SU-DHL-6 (cell line): Measurements from ENCODE around the gene TTC39B.

ENCODE experiments used
- H2AFZ ChIP-seq: fragments of 200-600 bp; sonication (generic); 2 replicates; pipeline ENCODE4 v1.6.1; 2014; ENCODE audit warnings: low read depth, mild to moderate bottlenecking, moderate library complexity, mixed read lengths, antibody characterized with exemption, low read length; ENCODE audit not compliant: severe bottlenecking
- H3F3A ChIP-seq: fragments of 200-600 bp; shearing (Covaris generic); 2 replicates; pipeline ENCODE4 v1.6.0; 2016; ENCODE audit warnings: antibody characterized with exemption, mild to moderate bottlenecking; ENCODE audit not compliant: insufficient read depth
- H3K27ac ChIP-seq: fragments of 200-600 bp; sonication (generic); 2 replicates; pipeline ENCODE4 v1.5.1; 2016; ENCODE audit warnings: low read depth, mild to moderate bottlenecking, low read length, moderate library complexity, mixed read lengths
- H3K27me3 ChIP-seq: fragments of 200-600 bp; sonication (generic), shearing (Covaris generic); 2 replicates; pipeline ENCODE4 v1.6.0; 2014; ENCODE audit warnings: mild to moderate bottlenecking, low read length
- H3K36me3 ChIP-seq: fragments of 200-600 bp; sonication (generic); 2 replicates; pipeline ENCODE4 v1.6.1; 2014; ENCODE audit warnings: mild to moderate bottlenecking, low read length, mixed read lengths
- H3K4me2 ChIP-seq: fragments of 300-600, 200-600 bp; shearing (Covaris generic), sonication (generic); 2 replicates; pipeline ENCODE4 v1.6.0; 2014; ENCODE audit warnings: low read length, low read depth, mild to moderate bottlenecking; ENCODE audit not compliant: poor library complexity, severe bottlenecking
- H3K4me3 ChIP-seq: fragments of 200-600 bp; sonication (generic); 2 replicates; pipeline ENCODE4 v1.5.1; 2014; ENCODE audit warnings: antibody characterized with exemption, low read length, mild to moderate bottlenecking, mixed read lengths; ENCODE audit not compliant: insufficient read depth, poor library complexity, severe bottlenecking
- H3K79me2 ChIP-seq: fragments of 200-600 bp; sonication (generic); 2 replicates; pipeline ENCODE4 v1.6.1; 2014; ENCODE audit warnings: mild to moderate bottlenecking, low read length, moderate library complexity; ENCODE audit not compliant: insufficient read depth
- H3K9ac ChIP-seq: fragments of 200-600 bp; sonication (generic); 2 replicates; pipeline ENCODE4 v1.7.0; 2014; ENCODE audit warnings: mild to moderate bottlenecking, low read length
- H3K9me2 ChIP-seq: fragments of 200-600 bp; sonication (generic); replicated peaks from 2 replicates; pipeline ENCODE4 v1.6.1; 2014; ENCODE audit warnings: low read length; ENCODE audit not compliant: insufficient read depth
- H3K9me3 ChIP-seq: fragments of 200-600 bp; sonication (generic); 2 replicates; pipeline ENCODE4 v1.6.1; 2014; ENCODE audit warnings: low read length, mixed read lengths; ENCODE audit not compliant: insufficient read depth
- H4K20me1 ChIP-seq: fragments of 200-600 bp; sonication (generic); 2 replicates; pipeline ENCODE4 v1.6.1; 2014; ENCODE audit warnings: low read depth, mild to moderate bottlenecking, antibody characterized with exemption, low read length, moderate library complexity, mixed read lengths
- EZH2phosphoT487 ChIP-seq: fragments of 200-600 bp; sonication (generic), shearing (Covaris generic); conservative IDR thresholded peaks from 2 replicates; pipeline ENCODE4 v1.6.1; 2018; ENCODE audit warnings: mild to moderate bottlenecking, antibody characterized with exemption, low read length, moderate library complexity, mixed read lengths
- TF ChIP-seq, protein P1 (sequence below): fragments of 200-600 bp; sonication (generic); IDR thresholded peaks from one replicate; pipeline ENCODE4 v1.5.1; 2017; ENCODE audit warnings: antibody characterized with exemption, mild to moderate bottlenecking, low read length, moderate library complexity; ENCODE audit not compliant: insufficient read depth, poor library complexity, severe bottlenecking

The TTC39B gene

DNA sequence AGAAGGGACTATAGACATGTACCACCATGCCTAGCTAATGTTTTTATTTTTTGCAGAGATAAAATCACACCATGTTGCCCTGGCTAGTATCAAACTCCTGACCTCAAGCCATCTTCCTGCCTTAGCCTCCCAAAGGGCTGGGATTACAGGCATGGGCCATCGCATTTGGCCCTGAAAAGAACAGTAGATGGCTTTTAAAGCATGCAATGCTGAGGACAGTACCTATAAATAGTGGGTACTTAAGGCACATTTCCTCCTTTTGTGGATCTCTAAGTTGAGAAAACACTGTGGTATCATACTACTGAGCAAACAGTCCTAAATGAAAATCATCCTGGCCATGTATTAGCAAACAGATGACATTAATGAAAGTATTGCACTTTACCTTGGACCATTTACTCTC lies 119.4 kb downstream of the TTC39B start:
- Histone ChIP-seq H3K79me2 (no peaks in the 10 kb centered on the region), H3K4me3 (no peak overlapping the region), H3F3A (no peaks in the 10 kb centered on the region), H3K9me2 (no peaks in the 10 kb centered on the region), H3K27me3 (no peaks in the 10 kb centered on the region), H3K27ac (no peak overlapping the region), H2AFZ (no peak overlapping the region), H4K20me1 (no peaks in the 10 kb centered on the region), H3K9me3 (no peaks in the 10 kb centered on the region), H3K9ac (no peak overlapping the region), H3K36me3 (no peaks in the 10 kb centered on the region), H3K4me2 (no peak overlapping the region)
- TF ChIP-seq EZH2phosphoT487, result no peak
- TF ChIP-seq, protein P1, sequence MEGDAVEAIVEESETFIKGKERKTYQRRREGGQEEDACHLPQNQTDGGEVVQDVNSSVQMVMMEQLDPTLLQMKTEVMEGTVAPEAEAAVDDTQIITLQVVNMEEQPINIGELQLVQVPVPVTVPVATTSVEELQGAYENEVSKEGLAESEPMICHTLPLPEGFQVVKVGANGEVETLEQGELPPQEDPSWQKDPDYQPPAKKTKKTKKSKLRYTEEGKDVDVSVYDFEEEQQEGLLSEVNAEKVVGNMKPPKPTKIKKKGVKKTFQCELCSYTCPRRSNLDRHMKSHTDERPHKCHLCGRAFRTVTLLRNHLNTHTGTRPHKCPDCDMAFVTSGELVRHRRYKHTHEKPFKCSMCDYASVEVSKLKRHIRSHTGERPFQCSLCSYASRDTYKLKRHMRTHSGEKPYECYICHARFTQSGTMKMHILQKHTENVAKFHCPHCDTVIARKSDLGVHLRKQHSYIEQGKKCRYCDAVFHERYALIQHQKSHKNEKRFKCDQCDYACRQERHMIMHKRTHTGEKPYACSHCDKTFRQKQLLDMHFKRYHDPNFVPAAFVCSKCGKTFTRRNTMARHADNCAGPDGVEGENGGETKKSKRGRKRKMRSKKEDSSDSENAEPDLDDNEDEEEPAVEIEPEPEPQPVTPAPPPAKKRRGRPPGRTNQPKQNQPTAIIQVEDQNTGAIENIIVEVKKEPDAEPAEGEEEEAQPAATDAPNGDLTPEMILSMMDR, result no peak

DNA sequence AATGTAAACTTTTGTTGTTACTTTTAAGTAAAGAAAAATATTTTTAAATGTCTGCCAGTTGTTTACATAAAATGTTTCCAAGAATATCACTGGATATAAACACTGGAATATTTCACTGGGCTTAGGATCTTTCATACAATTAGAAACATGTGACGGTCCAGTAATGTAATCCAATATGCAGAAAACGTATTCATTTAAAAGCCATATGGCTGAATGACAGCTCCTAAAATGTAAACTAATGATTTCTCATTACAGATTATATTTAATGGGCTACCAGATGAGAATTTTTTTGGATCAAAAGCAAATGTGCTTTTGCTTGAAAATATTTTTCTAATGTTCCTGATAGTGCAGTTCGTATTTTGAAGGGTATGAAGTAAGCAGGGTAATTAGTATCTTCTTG lies 124.3 kb downstream of the TTC39B start:
- no peaks in the 10 kb centered on the region for H3F3A ChIP-seq
- H3K36me3 ChIP-seq, result no peaks in the 10 kb centered on the region
- no peaks in the 10 kb centered on the region for H3K79me2 ChIP-seq
- H3K9me2 ChIP-seq, result no peaks in the 10 kb centered on the region
- H3K4me3 ChIP-seq, result no peak overlapping the region
- no peak overlapping the region for H2AFZ ChIP-seq
- no peaks in the 10 kb centered on the region for H3K9me3 ChIP-seq
- no peak overlapping the region for H3K27ac ChIP-seq
- TF ChIP-seq, protein P1, result no peak
- TF ChIP-seq EZH2phosphoT487, result no peak
- H3K4me2 ChIP-seq, result no peak overlapping the region
- H3K27me3 ChIP-seq, result no peaks in the 10 kb centered on the region
- no peak overlapping the region for H3K9ac ChIP-seq
- H4K20me1 ChIP-seq, result no peaks in the 10 kb centered on the region

DNA sequence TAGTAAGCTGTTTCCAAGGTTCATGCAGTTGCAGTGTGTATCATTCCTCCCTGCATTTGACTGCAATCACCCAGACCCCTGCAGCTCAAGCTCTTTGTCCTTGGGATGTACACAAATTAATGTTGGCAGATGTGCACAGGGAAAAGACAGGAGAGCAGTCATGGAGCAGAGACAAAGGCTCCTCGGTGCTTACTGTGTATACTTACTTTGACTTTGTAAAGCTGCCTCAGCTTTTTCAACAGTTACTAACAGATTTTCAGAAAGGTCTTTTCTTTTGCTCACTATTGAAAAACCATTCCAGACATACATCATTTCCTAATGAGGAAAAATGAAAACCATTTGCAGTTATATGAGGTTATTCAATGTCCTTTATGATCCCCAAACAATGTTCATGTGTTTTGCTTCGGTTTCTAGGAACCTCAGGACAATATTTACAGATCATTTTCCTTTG lies 124.9 kb downstream of the TTC39B start:
- no peak for TF ChIP-seq EZH2phosphoT487
- TF ChIP-seq, protein P1, result no peak
- Histone ChIP-seq H3K4me2 (no peak overlapping the region), H3K9me3 (no peaks in the 10 kb centered on the region), H3K27me3 (no peaks in the 10 kb centered on the region), H3K9ac (no peak overlapping the region), H3K27ac (no peak overlapping the region), H3K36me3 (no peaks in the 10 kb centered on the region), H3K9me2 (no peaks in the 10 kb centered on the region), H3F3A (no peaks in the 10 kb centered on the region), H2AFZ (no peak overlapping the region), H3K79me2 (no peaks in the 10 kb centered on the region), H4K20me1 (no peaks in the 10 kb centered on the region), H3K4me3 (no peak overlapping the region)

DNA sequence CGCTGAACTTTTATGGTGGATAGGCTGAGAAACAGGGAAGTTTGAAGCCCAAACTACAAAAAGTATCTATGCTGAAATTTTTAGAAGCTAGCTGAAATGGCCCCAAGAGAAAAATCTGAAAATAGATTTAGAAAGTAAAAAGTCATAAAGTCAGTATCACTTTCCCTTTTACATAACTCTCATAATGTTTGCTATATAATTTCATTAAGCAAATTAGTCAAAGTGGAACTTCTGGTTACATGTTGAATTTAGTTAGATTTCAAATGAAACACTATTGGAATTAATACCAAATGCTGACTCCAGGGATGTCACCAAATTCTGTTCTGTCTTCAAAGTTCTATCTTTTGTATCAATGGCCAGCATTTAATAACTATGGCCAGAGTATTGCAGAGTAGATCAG lies 126.9 kb downstream of the TTC39B start:
- H3K27ac ChIP-seq, result no peak overlapping the region

More for the DNA sequence above, 126.9 kb downstream of the TTC39B start:
- Histone ChIP-seq H3K9me3 (no peaks in the 10 kb centered on the region), H3K4me2 (no peak overlapping the region), H3K4me3 (no peak overlapping the region), H3K27me3 (no peaks in the 10 kb centered on the region), H3F3A (no peaks in the 10 kb centered on the region), H3K36me3 (no peaks in the 10 kb centered on the region), H3K79me2 (no peaks in the 10 kb centered on the region), H4K20me1 (no peaks in the 10 kb centered on the region), H3K9ac (no peak overlapping the region), H3K9me2 (no peaks in the 10 kb centered on the region), H2AFZ (no peak overlapping the region)
- no peak for TF ChIP-seq EZH2phosphoT487
- TF ChIP-seq, protein P1, result no peak
